Small intestine (tissue), 7 donors: Measurements from ENCODE around the gene ATG9B. TPM values are rescaled to one million over a fixed set of nuclear protein-coding genes. Genes with fewer than 3 reads are reported as not detected.
A peak's percentile ranks its signal among the peaks of the same experiment; 100 is the strongest.

ENCODE experiments used
- DNase-seq, 2 donors: peaks; one replicate each; pipeline versions ENCODE4 v3.0.0 to v3.0.0-alpha.2; 2013
- FAIRE-seq: peaks from 2 replicates; lab custom pipeline; 2012; peaks lifted over from hg19 to GRCh38; lab: Jason Lieb, UNC
- H3K27ac ChIP-seq, 3 donors: one replicate each; pipeline ENCODE4 v1.5.1; 2013; ENCODE audit warnings: low read length in 2 of 3, mild to moderate bottlenecking in 2 of 3, control low read depth in 1 of 3, inconsistent platforms in 1 of 3, low read depth in 1 of 3, moderate library complexity in 1 of 3
- H3K27me3 ChIP-seq, 3 donors: one replicate each; pipeline ENCODE4 v1.6.1; 2013; ENCODE audit warnings: low read length in 3 of 3, inconsistent platforms in 1 of 3; ENCODE audit not compliant: control insufficient read depth in 3 of 3, insufficient read depth in 3 of 3
- H3K36me3 ChIP-seq, 3 donors: one replicate each; pipeline ENCODE4 v1.6.1; 2013; ENCODE audit warnings: low read length in 3 of 3, inconsistent platforms in 1 of 3, low read depth in 1 of 3, mild to moderate bottlenecking in 1 of 3, moderate library complexity in 1 of 3; ENCODE audit not compliant: control insufficient read depth in 3 of 3, insufficient read depth in 2 of 3
- H3K4me1 ChIP-seq, 3 donors: one replicate each; pipeline ENCODE4 v1.6.1; 2013; ENCODE audit warnings: low read length in 2 of 3, inconsistent platforms in 1 of 3, low read depth in 1 of 3, mild to moderate bottlenecking in 1 of 3, moderate library complexity in 1 of 3; ENCODE audit not compliant: control insufficient read depth in 3 of 3, insufficient read depth in 2 of 3
- H3K4me3 ChIP-seq, 3 donors: one replicate each; pipeline ENCODE4 v1.5.1; 2013; ENCODE audit warnings: low read length in 3 of 3, control low read depth in 1 of 3, inconsistent platforms in 1 of 3, low read depth in 1 of 3, mild to moderate bottlenecking in 1 of 3, moderate library complexity in 1 of 3
- H3K9me3 ChIP-seq, 2 donors: one replicate each; pipeline ENCODE4 v1.6.1; 2013; ENCODE audit warnings: low read depth in 1 of 2, low read length in 1 of 2; ENCODE audit not compliant: control insufficient read depth in 2 of 2, insufficient read depth in 1 of 2
- WGBS, 3 donors: extraction: QIAGEN DNeasy Blood & Tissue Kit; methylation state at CpG; one replicate each; pipeline ENCODE4 v1.1.7; 2013; 5-methylcytosine and 5-hydroxymethylcytosine counted together
- polyA plus RNA-seq, 4 donors: library from polyadenylated mRNA; stranded (reverse) in 3 of 4; unstranded in 1 of 4; fragments of 200-250 nt in 3 of 4; fragments of 120-200 nt in 1 of 4; gene quantifications; one replicate each; pipeline versions ENCODE4 v1.2.1 to v1.2.3, GENCODE V29; 2013
- donor health status: healthy with polysubstance abuse.
- donor health status: control.
- donor health status: control.
- donor health status: Bipolar disorder and iron deficiency.
- donor health status: healthy.

The ATG9B gene
- polyA plus RNA-seq, 4 donors, result 0.22 to 1.6 (median 0.77) TPM

DNA sequence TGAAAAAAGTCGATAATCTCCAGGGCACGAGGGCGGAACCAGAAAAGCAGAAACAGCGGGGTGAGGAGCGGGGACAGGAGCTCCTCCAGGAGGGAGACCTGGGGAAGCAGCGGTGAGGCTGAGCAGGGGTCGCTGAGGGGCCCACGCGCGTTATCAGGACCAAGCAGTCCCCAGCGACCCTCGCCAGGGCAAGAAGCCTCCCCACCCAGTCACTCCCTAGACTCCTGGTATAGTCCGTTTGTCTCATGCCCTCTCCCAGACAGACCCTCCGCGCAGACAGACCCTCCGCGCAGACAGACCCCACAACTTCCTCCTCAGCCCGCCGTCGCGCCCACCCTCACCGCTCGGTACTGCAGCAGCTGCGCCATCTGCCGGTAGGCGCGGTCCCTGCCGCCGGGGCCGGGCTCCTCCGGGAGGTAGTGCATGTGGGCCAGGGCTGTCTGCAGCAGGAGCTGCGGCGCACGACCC lies 6.3 kb downstream of the ATG9B start:
- Histone ChIP-seq H3K27me3 (peaks cover 3 to 44% (median 10%) of the 10 kb centered on the region in 3 donors), H3K27ac (no peak overlapping the region), H3K4me1 (peaks cover under 1 to 29% (median 6%) of the 10 kb centered on the region in 3 donors), H3K36me3 (peaks cover 0 to 5% (median 0%) of the 10 kb centered on the region in 3 donors), H3K4me3 (peak overlapping the region in 1 of 3 donors; percentile 20), H3K9me3 (no peaks in the 10 kb centered on the region)
- DNase-seq (peak; percentile 34 to 81), FAIRE-seq (no peak)
- WGBS, 3 donors, result 5 to 9% (median 7%) methylated on average over 30 to 34 of the region's 34 CpGs

DNA sequence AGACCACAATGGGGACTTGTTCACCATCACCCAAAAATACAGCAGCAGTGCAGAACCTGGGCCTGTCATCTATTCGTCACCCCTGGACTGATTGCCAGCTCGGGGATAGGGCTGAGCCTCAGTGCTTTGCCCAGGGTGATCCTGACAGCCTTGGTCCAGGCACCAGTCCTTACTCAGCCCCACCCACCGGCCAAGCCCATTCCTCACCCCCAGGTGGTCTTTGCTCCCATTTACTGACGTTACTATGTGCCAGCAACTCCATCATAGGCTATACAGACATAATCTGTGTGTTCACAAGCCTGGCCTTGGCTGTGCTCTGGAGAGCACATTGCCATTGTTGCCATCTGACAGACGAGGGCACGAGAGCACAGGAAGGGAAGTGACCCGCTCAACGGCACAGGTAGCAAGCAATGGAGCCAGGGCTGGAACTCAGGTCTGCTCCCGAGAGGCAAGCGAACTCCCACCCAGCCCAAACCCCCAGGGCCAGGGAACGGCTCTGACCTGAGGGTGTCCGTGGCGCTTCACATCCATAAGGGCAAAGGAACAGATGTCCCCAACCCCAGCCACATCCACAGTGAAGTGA lies 6.8 kb downstream of the ATG9B start:
- Histone ChIP-seq H3K27me3 (peaks cover 3 to 44% (median 10%) of the 10 kb centered on the region in 3 donors), H3K9me3 (no peaks in the 10 kb centered on the region), H3K27ac (no peak overlapping the region), H3K4me3 (no peak overlapping the region), H3K4me1 (peaks cover 3 to 34% (median 6%) of the 10 kb centered on the region in 3 donors), H3K36me3 (peaks cover 0 to 5% (median 0%) of the 10 kb centered on the region in 3 donors)
- FAIRE-seq, result no peak
- no peak for DNase-seq
- 40 to 52% (median 41%) methylated on average over 13 of the region's 13 CpGs for WGBS, 3 donors

DNA sequence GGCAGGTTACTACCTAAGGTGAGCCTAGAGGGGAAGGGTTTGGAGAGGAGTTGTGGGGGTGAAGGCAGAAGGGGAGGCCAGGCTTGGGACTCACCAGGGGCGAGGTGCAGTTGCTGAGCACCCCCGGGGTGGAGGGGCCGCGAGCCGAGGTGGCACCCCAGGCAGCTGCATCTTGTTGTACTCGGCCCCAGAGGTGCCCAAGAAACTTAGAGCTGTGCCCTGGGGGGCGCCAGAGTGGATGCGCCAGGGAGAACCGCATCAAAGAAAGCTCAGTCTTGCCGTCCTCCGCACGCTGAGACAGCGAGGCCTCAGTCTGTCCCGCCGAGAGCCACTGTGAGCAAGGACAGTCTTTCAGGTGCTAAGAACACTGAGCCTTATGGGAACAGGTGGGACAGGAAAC lies 7.4 kb downstream of the ATG9B start:
- no peak overlapping the region for H3K27ac ChIP-seq
- peaks cover 3 to 38% (median 6%) of the 10 kb centered on the region in 3 donors for H3K4me1 ChIP-seq
- no peaks in the 10 kb centered on the region for H3K9me3 ChIP-seq
- H3K27me3 ChIP-seq, result peaks cover 3 to 42% (median 10%) of the 10 kb centered on the region in 3 donors
- 85 to 92% (median 91%) methylated on average over 13 to 15 of the region's 15 CpGs for WGBS, 3 donors
- no peak overlapping the region for H3K4me3 ChIP-seq
- DNase-seq (no peak), FAIRE-seq (no peak)
- peaks cover 0 to 5% (median 0%) of the 10 kb centered on the region in 3 donors for H3K36me3 ChIP-seq

DNA sequence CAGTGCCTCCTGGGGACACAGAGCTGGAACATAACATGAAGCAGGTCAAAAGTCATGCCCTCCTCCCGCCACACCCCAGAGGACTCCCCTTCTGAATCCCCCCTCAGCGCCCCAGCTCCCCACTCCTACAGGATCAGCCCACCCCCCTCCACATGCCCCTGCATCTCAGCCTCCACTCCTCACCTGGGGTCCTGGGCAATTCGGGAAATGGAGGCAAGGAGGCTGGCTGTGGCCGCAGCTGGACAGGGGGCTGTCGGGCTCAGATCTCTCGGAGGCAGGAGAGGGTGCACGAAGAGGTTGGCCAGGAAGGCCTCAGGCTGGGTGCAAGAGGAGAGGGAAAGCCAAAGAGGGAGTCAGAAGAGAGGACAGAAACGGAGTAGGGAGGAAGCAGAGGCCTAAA lies 7.8 kb downstream of the ATG9B start:
- H3K4me1 ChIP-seq, result peaks cover 3 to 38% (median 6%) of the 10 kb centered on the region in 3 donors
- H3K27ac ChIP-seq, result no peak overlapping the region
- H3K9me3 ChIP-seq, result no peaks in the 10 kb centered on the region
- no peak overlapping the region for H3K4me3 ChIP-seq
- peaks cover 0 to 5% (median 0%) of the 10 kb centered on the region in 3 donors for H3K36me3 ChIP-seq
- peaks cover 3 to 42% (median 10%) of the 10 kb centered on the region in 3 donors for H3K27me3 ChIP-seq
- whole genome bisulfite sequencing, 3 donors, result 86 to 92% (median 87%) methylated on average over 8 of the region's 8 CpGs
- no peak for DNase-seq
- FAIRE-seq, result no peak

DNA sequence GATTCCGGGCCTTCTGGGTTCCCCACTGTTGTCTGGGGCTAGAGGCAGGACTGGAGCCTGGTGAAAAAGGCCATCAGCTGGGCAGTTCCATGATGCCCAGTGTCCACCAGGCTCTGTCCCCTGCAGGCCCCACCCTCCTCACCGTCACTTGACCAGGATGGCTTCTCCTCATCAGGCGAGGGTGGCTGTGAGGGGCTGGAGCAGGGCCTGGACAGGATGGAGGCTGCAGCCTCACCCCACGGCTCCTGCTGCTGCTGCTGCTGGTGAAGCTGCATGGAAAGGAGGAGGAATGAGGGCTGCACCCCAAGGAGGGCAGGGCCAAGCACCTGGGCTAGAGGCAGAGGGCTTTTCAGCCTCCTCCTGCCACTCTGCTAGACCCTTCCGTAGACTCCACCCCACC lies 8.3 kb downstream of the ATG9B start:
- Histone ChIP-seq H3K36me3 (peaks cover 0 to 5% (median 0%) of the 10 kb centered on the region in 3 donors), H3K27ac (no peak overlapping the region), H3K27me3 (peaks cover 3 to 40% (median 10%) of the 10 kb centered on the region in 3 donors), H3K9me3 (no peaks in the 10 kb centered on the region), H3K4me3 (no peak overlapping the region), H3K4me1 (peaks cover 3 to 41% (median 6%) of the 10 kb centered on the region in 3 donors)
- WGBS, 3 donors, result 82 to 93% (median 87%) methylated on average over 4 to 5 of the region's 5 CpGs
- DNase-seq (no peak), FAIRE-seq (no peak)

DNA sequence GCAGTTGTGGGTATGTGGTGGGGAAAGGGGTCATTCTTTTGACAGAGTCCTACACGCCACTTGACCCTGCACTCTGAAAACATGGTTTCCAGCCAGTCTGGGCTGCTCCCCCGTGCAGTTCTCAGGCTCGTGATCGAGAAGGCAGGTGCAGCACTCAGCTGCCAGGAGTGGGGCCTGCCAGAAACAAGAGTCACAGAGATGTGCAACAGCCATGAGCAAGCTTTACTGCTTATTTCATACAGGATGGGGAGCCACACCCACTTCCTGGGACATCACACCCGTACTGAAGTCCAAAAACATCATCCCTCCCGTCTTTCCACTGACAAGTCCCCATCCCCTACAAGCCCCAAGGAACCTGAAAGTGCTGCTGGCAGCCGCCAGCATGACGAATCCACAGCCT lies 9.3 kb downstream of the ATG9B start:
- DNase-seq, result peak in 1 of 2 donors; percentile 32
- Histone ChIP-seq H3K4me1 (peaks cover 3 to 51% (median 6%) of the 10 kb centered on the region in 3 donors), H3K27me3 (peaks cover 3 to 30% (median 6%) of the 10 kb centered on the region in 3 donors), H3K9me3 (no peaks in the 10 kb centered on the region), H3K4me3 (no peak overlapping the region), H3K27ac (no peak overlapping the region), H3K36me3 (peaks cover 0 to 5% (median 0%) of the 10 kb centered on the region in 3 donors)
- 32 to 52% (median 43%) methylated on average over 8 of the region's 8 CpGs for WGBS, 3 donors
- no peak for FAIRE-seq

DNA sequence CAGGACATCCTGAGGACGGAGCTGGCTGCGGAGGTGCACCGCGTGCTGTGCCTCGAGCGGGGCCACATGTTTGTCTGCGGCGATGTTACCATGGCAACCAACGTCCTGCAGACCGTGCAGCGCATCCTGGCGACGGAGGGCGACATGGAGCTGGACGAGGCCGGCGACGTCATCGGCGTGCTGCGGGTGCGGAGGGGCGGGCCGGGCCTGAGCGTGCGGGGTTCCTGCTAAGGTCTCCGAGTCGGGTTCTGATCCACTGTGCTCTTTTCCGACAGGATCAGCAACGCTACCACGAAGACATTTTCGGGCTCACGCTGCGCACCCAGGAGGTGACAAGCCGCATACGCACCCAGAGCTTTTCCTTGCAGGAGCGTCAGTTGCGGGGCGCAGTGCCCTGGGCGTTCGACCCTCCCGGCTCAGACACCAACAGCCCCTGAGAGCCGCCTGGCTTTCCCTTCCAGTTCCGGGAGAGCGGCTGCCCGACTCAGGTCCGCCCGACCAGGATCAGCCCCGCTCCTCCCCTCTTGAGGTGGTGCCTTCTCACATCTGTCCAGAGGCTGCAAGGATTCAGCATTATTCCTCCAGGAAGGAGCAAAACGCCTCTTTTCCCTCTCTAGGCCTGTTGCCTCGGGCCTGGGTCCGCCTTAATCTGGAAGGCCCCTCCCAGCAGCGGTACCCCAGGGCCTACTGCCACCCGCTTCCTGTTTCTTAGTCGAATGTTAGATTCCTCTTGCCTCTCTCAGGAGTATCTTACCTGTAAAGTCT lies 10.4 kb downstream of the ATG9B start:
- peak overlapping the region in 1 of 3 donors; percentile 61 for H3K27ac ChIP-seq
- peaks cover 0 to 20% (median under 1%) of the 10 kb centered on the region in 3 donors for H3K27me3 ChIP-seq
- FAIRE-seq, result no peak
- peaks cover 0 to 5% (median 0%) of the 10 kb centered on the region in 3 donors for H3K36me3 ChIP-seq
- peak; percentile 57 to 87 for DNase-seq
- WGBS, 3 donors, result 33 to 63% (median 38%) methylated on average over 54 to 55 of the region's 55 CpGs
- H3K4me3 ChIP-seq, result peak overlapping the region in 2 of 3 donors; percentile 9 to 34
- H3K4me1 ChIP-seq, result peaks cover 3 to 53% (median 6%) of the 10 kb centered on the region in 3 donors
- H3K9me3 ChIP-seq, result no peaks in the 10 kb centered on the region

DNA sequence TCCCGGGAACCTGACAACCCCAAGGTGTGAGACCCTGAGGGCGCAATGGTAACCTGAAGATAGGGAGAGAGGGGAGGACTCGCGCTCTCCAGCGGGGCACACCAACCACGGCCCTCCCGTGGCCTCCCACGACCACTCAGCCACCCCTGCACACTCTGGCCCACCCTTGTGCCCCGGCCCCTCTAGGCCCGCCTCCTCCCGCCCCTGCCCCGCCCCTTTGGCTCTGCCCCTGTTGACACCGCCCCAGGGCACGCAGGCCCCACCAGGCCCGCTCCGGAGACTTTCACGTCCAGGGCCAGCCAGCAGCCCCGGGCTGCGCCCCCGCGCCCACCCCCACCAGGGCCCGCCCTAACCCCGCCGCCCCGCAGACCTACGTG lies 10.9 kb downstream of the ATG9B start:
- peak overlapping the region; percentile 8 to 83 (median 81) for H3K27ac ChIP-seq
- FAIRE-seq, result no peak
- H3K36me3 ChIP-seq, result peaks cover 0 to 5% (median 0%) of the 10 kb centered on the region in 3 donors
- peaks cover 3 to 49% (median 6%) of the 10 kb centered on the region in 3 donors for H3K4me1 ChIP-seq
- peak overlapping the region in 2 of 3 donors; percentile 9 to 18 for H3K4me3 ChIP-seq
- H3K27me3 ChIP-seq, result peaks cover 0 to 15% (median 0%) of the 10 kb centered on the region in 3 donors
- no peaks in the 10 kb centered on the region for H3K9me3 ChIP-seq
- 21 to 52% (median 38%) methylated on average over 22 to 26 of the region's 26 CpGs for WGBS, 3 donors
- DNase-seq, result no peak
